Measurements from ENCODE around the gene SYNPO2. TPM values are rescaled to one million over a fixed set of nuclear protein-coding genes. Genes with fewer than 3 reads are reported as not detected.

The SYNPO2 gene
- total RNA-seq, 1 experiment from 2014 or later = 0.04 TPM

- intact Hi-C loops (cut with micrococcal nuclease) = no loop called here
- H3K79me2 ChIP-seq (ENCODE audit: low read length) = no peaks in the 10 kb centered on the region
- POLR2A ChIA-PET (ENCODE audit: unreplicated experiment) = no interaction called here
- no peak overlapping the region for H3K4me2 ChIP-seq (ENCODE audit: low read length)
- no peak for TF ChIP-seq EZH2phosphoT487 (IDR thresholded peaks at IDR 0.05; ENCODE audit: borderline replicate concordance, low read length)
- no peak for TF ChIP-seq EZH2 (IDR thresholded peaks at IDR 0.05; ENCODE audit: low read length, unreplicated experiment)
- no peak for TF ChIP-seq CTCF (conservative IDR thresholded peaks at IDR 0.05; ENCODE audit: low read depth, low read length)
- no peaks in the 10 kb centered on the region for H3K27me3 ChIP-seq (ENCODE audit: low read length)
- no peaks in the 10 kb centered on the region for H4K20me1 ChIP-seq (ENCODE audit: low read length)
- H3K27ac ChIP-seq (ENCODE audit: low read length) = no peak overlapping the region
- peaks cover 6% of the 10 kb centered on the region for H3K4me1 ChIP-seq (ENCODE audit: insufficient read depth, low read length)
- no peak for DNase-seq
- H3F3A ChIP-seq (ENCODE audit: low read length, unreplicated experiment) = no peaks in the 10 kb centered on the region
- no peaks in the 10 kb centered on the region for H3K9me2 ChIP-seq (replicated peaks; ENCODE audit: low read length)
- no peak overlapping the region for H3K4me3 ChIP-seq (ENCODE audit: low read length)
- BruUV-seq (replicated peaks) = no TSS peak
- no peak overlapping the region for H2AFZ ChIP-seq (ENCODE audit: low read length)
- no peak for ATAC-seq
- CTCF ChIA-PET = no interaction called here
- no peaks in the 10 kb centered on the region for H3K36me3 ChIP-seq (ENCODE audit: low read depth, low read length)
- no peak overlapping the region for H3K9ac ChIP-seq (ENCODE audit: low read length)
- H3K9me3 ChIP-seq (ENCODE audit: low read length) = no peaks in the 10 kb centered on the region
Observed at GRCh38 chr4:118936406-118936805, 47.8 kb downstream of the SYNPO2 start.

- TF ChIP-seq EZH2phosphoT487 (IDR thresholded peaks at IDR 0.05; ENCODE audit: borderline replicate concordance, low read length) (no peak), CTCF (conservative IDR thresholded peaks at IDR 0.05; ENCODE audit: low read depth, low read length) (no peak), EZH2 (IDR thresholded peaks at IDR 0.05; ENCODE audit: low read length, unreplicated experiment) (no peak)
- Histone ChIP-seq H3K9me2 (replicated peaks; ENCODE audit: low read length) (no peaks in the 10 kb centered on the region), H3K27ac (ENCODE audit: low read length) (no peak overlapping the region), H3K36me3 (ENCODE audit: low read depth, low read length) (no peaks in the 10 kb centered on the region), H3K9me3 (ENCODE audit: low read length) (no peaks in the 10 kb centered on the region), H3K79me2 (ENCODE audit: low read length) (no peaks in the 10 kb centered on the region), H3F3A (ENCODE audit: low read length, unreplicated experiment) (no peaks in the 10 kb centered on the region), H3K4me2 (ENCODE audit: low read length) (no peak overlapping the region), H3K9ac (ENCODE audit: low read length) (no peak overlapping the region), H2AFZ (ENCODE audit: low read length) (no peak overlapping the region), H3K4me3 (ENCODE audit: low read length) (no peak overlapping the region), H3K4me1 (ENCODE audit: insufficient read depth, low read length) (peaks cover 16% of the 10 kb centered on the region), H4K20me1 (ENCODE audit: low read length) (no peaks in the 10 kb centered on the region), H3K27me3 (ENCODE audit: low read length) (no peaks in the 10 kb centered on the region)
- no peak for ATAC-seq
- CTCF ChIA-PET = no interaction called here
- no TSS peak for BruUV-seq (replicated peaks)
- no peak for DNase-seq
- intact Hi-C loops (cut with micrococcal nuclease) = no loop called here
- POLR2A ChIA-PET (ENCODE audit: unreplicated experiment) = interaction anchor here (0.6 kb wide), 1 partner anchor 38 kb away, joined by 3 read pairs; no protein-coding TSS in a partner anchor
Observed at GRCh38 chr4:118939169-118939783, 50.6 kb downstream of the SYNPO2 start.

GRCh38 chr4:118941149-118941548, 52.5 kb downstream of the SYNPO2 start:
- Histone ChIP-seq H3K27me3 (ENCODE audit: low read length) (no peaks in the 10 kb centered on the region), H3K27ac (ENCODE audit: low read length) (no peak overlapping the region), H3K79me2 (ENCODE audit: low read length) (no peaks in the 10 kb centered on the region), H3K9me3 (ENCODE audit: low read length) (no peaks in the 10 kb centered on the region), H3K4me3 (ENCODE audit: low read length) (no peak overlapping the region), H3K36me3 (ENCODE audit: low read depth, low read length) (no peaks in the 10 kb centered on the region), H3K9me2 (replicated peaks; ENCODE audit: low read length) (no peaks in the 10 kb centered on the region), H3K4me1 (ENCODE audit: insufficient read depth, low read length) (peaks cover 16% of the 10 kb centered on the region), H4K20me1 (ENCODE audit: low read length) (no peaks in the 10 kb centered on the region), H3K4me2 (ENCODE audit: low read length) (peak overlapping the region; percentile 75), H3K9ac (ENCODE audit: low read length) (no peak overlapping the region), H2AFZ (ENCODE audit: low read length) (no peak overlapping the region), H3F3A (ENCODE audit: low read length, unreplicated experiment) (no peaks in the 10 kb centered on the region)
- DNase-seq (peak; percentile 45), ATAC-seq (no peak)
- CTCF ChIA-PET = no interaction called here
- TF ChIP-seq EZH2 (IDR thresholded peaks at IDR 0.05; ENCODE audit: low read length, unreplicated experiment) (no peak), CTCF (conservative IDR thresholded peaks at IDR 0.05; ENCODE audit: low read depth, low read length) (no peak), EZH2phosphoT487 (IDR thresholded peaks at IDR 0.05; ENCODE audit: borderline replicate concordance, low read length) (no peak)
- POLR2A ChIA-PET (ENCODE audit: unreplicated experiment) = no interaction called here
- intact Hi-C loops (cut with micrococcal nuclease) = no loop called here
- BruUV-seq (replicated peaks) = no TSS peak
